Fibroblast of villous mesenchyme (primary cell): Measurements from ENCODE around the gene MECP2. TPM values are rescaled to one million over a fixed set of nuclear protein-coding genes. Genes with fewer than 3 reads are reported as not detected.
A peak's percentile ranks its signal among the peaks of the same experiment; 100 is the strongest.

Experiments used
- DNase-seq: peaks from one replicate; pipeline ENCODE4 v3.0.0-alpha.2; 2010; ENCODE audit warnings: low read depth
- H3K4me3 ChIP-seq: 2 replicates; pipeline ENCODE4 v1.5.1; 2011; ENCODE audit warnings: low read depth, mild to moderate bottlenecking, low read length
- total RNA-seq: library from RNA; depleted of rRNA; stranded (reverse); fragments of >200 nt; gene quantifications from 2 replicates; pipeline ENCODE4 v1.2.3, GENCODE V29; 2012
- TF ChIP-seq, protein P1 (sequence below): IDR thresholded peaks from 2 replicates; pipeline ENCODE4 v1.5.1; 2012; ENCODE audit warnings: low read depth, mild to moderate bottlenecking, low read length; ENCODE audit not compliant: insufficient read depth

Gene MECP2
- total RNA-seq, 1 donor, result 28.5 TPM

DNA sequence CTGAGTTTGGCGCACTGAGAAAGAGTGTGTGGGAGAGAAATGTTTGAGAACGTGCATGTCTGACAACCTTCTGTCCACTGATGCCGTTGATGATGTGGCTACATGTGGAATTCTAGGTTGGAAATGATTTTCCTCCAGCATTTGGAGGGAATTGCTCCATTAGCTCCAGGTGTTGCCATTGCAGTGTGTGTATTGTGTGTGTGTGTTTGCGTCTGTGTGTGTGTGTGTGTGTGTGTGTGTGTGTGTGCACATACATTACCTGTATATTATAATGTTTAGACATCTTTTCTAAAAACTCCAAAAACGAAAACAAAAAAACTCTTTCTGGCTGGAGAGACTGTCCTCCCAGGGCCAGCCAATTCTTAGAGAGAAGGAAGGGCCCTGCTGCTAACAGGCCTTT lies 18.2 kb upstream of the MECP2 start:
- no peak for DNase-seq
- TF ChIP-seq, protein P1, sequence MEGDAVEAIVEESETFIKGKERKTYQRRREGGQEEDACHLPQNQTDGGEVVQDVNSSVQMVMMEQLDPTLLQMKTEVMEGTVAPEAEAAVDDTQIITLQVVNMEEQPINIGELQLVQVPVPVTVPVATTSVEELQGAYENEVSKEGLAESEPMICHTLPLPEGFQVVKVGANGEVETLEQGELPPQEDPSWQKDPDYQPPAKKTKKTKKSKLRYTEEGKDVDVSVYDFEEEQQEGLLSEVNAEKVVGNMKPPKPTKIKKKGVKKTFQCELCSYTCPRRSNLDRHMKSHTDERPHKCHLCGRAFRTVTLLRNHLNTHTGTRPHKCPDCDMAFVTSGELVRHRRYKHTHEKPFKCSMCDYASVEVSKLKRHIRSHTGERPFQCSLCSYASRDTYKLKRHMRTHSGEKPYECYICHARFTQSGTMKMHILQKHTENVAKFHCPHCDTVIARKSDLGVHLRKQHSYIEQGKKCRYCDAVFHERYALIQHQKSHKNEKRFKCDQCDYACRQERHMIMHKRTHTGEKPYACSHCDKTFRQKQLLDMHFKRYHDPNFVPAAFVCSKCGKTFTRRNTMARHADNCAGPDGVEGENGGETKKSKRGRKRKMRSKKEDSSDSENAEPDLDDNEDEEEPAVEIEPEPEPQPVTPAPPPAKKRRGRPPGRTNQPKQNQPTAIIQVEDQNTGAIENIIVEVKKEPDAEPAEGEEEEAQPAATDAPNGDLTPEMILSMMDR, result no peak
- no peak overlapping the region for H3K4me3 ChIP-seq

DNA sequence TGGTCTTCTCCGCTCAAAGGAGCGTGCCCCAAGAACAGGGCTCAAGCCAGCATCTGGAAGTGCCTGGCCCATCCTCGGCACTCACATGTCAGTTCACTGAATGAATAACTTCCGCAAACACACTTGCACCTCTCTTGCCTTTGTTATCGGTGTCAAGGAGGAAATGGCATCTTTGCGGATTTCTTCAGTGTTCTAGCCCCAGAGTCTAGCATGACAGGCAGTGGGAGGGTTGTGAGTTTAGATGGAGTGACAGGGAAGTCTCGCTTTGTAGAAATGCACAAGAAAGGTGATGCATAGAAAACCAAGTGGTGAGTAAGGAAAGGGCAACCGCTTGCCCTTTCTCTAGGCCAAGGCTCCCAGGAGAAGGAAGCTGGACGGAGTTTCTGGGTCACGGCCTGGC lies 17.6 kb upstream of the MECP2 start:
- TF ChIP-seq, protein P1, result no peak
- no peak overlapping the region for H3K4me3 ChIP-seq
- DNase-seq, result no peak

DNA sequence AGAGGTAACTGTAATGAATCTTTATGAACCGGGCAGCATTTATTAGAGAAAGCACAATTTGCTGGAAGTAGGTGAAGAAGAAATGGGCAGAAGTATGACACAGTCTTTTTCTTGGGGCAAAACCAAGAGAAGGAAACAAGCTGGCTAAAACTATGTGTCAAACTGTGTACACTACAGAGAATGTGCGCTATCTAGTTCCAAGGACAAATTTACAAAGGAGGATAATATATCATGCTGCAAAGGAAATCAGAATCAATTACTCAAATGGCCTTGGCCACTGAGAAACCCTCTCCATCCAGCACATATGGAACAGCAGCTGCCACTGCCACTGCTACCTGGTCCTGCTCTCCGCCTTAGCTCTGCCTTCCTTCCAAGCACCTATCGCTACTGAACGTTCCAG lies 17.1 kb upstream of the MECP2 start:
- no peak for DNase-seq
- TF ChIP-seq, protein P1, result no peak

DNA sequence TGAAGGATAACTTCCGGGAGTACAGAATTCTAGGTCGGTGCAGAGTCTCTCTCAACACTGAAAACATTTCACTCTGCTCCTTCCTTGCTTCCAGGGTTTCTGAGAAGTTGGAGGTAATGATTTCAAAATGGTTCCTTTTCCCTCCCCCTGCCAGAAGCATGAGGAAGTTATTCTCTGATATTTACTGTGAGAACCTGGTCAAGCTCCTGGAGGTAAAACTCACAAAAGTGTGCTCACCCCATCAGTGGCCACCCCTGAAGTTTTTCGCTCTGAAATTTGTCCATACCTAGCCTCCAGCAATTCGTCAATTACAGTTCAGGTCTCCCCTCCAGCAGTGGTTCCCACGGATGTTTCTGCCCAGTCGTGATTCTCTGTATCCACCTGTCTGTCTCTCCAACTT lies 16.2 kb upstream of the MECP2 start:
- H3K4me3 ChIP-seq, result no peak overlapping the region
- DNase-seq, result no peak
- TF ChIP-seq, protein P1, result no peak

More for the DNA sequence above, 17.1 kb upstream of the MECP2 start:
- H3K4me3 ChIP-seq, result no peak overlapping the region

DNA sequence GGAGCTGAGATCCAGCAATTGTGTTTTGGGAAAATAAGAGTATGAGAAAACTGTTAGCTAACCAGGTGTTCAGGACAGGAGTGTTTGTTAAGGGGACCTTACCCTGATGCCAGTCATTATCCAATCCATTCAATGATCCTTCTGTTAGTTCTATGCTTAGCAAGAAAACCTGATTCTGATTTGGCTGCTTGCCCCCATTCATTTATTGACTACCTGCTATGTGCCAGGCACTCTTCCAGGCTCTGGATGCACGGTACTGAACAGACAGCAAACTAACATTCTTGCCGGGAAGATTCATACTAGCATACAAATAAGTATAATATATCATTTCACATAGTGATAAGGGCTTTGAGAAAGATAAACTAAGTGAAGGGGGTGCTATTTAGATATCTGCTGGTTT lies 1.0 kb upstream of the MECP2 start:
- DNase-seq, result no peak
- H3K4me3 ChIP-seq, result no peak overlapping the region
- TF ChIP-seq, protein P1, result no peak

GRCh38 chrX:154097003-154097588 lies 421 bp downstream of the MECP2 start:
- peak overlapping the region; percentile 74 for H3K4me3 ChIP-seq
- TF ChIP-seq, protein P1, result no peak
- peak; percentile 65 for DNase-seq
